Measurements from ENCODE around the gene ATXN2. TPM values are rescaled to one million over a fixed set of nuclear protein-coding genes. Genes with fewer than 3 reads are reported as not detected.

The ATXN2 gene
- total and polyA plus RNA-seq, 9 of the 15 experiments (the other 6 are each of a cell fraction or from before 2014, with no cell fraction given): 16.8 to 67.8 (median 29.3) TPM

DNA sequence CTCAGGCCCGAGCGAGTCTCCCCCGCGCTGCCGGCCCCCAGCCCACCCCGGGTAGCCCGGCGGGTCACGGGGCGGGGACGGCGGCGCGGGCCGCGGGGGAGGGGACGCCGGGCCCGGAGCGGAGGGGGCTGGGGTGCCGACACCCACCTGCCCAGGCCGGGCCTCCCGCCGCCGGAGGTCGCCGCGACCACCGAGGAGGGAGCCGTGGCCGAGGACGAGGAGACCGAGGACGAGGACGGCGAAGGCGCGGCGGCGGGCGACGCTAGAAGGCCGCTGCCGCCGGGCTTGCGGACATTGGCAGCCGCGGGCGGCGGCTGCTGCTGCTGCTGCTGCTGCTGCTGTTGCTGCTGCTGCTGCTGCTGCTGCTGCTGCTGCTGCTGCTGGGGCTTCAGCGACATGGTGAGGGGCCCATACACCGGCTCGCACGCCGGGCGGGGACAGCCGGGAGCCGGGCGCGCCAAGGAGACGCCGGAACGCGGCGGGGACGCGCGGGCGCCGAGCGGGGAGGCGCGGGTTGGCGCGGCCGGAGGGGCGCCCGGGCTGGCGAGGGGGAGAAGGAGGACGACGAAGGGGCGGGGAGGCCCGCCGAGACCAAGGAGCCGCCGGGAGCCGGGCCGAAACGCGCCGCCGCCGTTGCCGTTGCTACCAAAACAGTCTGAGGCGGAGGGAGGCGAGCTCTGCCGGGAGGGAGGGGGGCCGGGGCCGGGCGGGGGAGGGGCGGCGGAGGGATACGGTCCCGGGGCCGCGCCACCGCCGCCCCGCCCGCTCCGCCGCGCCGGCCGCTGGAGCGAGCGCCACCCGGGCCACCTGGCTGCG, at the start of gene ATXN2 (continued):
- TF ChIP-seq, protein P1, sequence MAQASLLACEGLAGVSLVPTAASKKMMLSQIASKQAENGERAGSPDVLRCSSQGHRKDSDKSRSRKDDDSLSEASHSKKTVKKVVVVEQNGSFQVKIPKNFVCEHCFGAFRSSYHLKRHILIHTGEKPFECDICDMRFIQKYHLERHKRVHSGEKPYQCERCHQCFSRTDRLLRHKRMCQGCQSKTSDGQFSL (CRISPR knock-in tag; IDR thresholded peaks at IDR 0.05): 0 out of 2 replicates have a peak, but pooled peaks have one; percentile 44
- TF ChIP-seq, protein P1 (tag; IDR thresholded peaks at IDR 0.05): peak in 1 of 2 experiments; percentile 58; a peak in 1 of 4 replicates
- TF ChIP-seq HOXB6 (CRISPR knock-in tag; IDR thresholded peaks at IDR 0.05; ENCODE audit: borderline replicate concordance): no peak
- no peak for TF ChIP-seq ZNF134 (CRISPR knock-in tag; conservative IDR thresholded peaks at IDR 0.05)
- TF ChIP-seq EHMT2 (IDR thresholded peaks at IDR 0.05): no peak
- TF ChIP-seq, protein P2, sequence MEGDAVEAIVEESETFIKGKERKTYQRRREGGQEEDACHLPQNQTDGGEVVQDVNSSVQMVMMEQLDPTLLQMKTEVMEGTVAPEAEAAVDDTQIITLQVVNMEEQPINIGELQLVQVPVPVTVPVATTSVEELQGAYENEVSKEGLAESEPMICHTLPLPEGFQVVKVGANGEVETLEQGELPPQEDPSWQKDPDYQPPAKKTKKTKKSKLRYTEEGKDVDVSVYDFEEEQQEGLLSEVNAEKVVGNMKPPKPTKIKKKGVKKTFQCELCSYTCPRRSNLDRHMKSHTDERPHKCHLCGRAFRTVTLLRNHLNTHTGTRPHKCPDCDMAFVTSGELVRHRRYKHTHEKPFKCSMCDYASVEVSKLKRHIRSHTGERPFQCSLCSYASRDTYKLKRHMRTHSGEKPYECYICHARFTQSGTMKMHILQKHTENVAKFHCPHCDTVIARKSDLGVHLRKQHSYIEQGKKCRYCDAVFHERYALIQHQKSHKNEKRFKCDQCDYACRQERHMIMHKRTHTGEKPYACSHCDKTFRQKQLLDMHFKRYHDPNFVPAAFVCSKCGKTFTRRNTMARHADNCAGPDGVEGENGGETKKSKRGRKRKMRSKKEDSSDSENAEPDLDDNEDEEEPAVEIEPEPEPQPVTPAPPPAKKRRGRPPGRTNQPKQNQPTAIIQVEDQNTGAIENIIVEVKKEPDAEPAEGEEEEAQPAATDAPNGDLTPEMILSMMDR (IDR thresholded peaks at IDR 0.05 in 2 of 3, conservative IDR thresholded peaks at IDR 0.05 in 1 of 3; ENCODE audit: insufficient read depth in 2 of 3, low read depth in 1 of 3, low read length in 3 of 3): no peak
- peak; percentile 41 for TF ChIP-seq HMGN3 (IDR thresholded peaks at IDR 0.05; ENCODE audit: borderline replicate concordance, extremely low read depth, insufficient read length, low read depth, low read length)
- peak; percentile 10 for TF ChIP-seq CCNT2 (IDR thresholded peaks at IDR 0.05; ENCODE audit: borderline replicate concordance, extremely low read depth, insufficient read length, low read depth, low read length)
- TF ChIP-seq POLR2AphosphoS5 (IDR thresholded peaks at IDR 0.05; ENCODE audit: control insufficient read depth, insufficient read depth, low read depth, low read length): 0 out of 2 replicates have a peak, but pooled peaks have one; percentile 9
- TF ChIP-seq IFI16 (CRISPR knock-in tag; IDR thresholded peaks at IDR 0.05): no peak
- peak; percentile 8; the same call in 1 of the 2 replicates for TF ChIP-seq FOXP1 (CRISPR knock-in tag; IDR thresholded peaks at IDR 0.05)
- peak; percentile 12 for TF ChIP-seq RBBP5 (IDR thresholded peaks at IDR 0.05; ENCODE audit: borderline replicate concordance, insufficient read depth, low read length, poor library complexity, severe bottlenecking)
- TF ChIP-seq, protein P3, sequence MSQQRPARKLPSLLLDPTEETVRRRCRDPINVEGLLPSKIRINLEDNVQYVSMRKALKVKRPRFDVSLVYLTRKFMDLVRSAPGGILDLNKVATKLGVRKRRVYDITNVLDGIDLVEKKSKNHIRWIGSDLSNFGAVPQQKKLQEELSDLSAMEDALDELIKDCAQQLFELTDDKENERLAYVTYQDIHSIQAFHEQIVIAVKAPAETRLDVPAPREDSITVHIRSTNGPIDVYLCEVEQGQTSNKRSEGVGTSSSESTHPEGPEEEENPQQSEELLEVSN (IDR thresholded peaks at IDR 0.05; ENCODE audit: borderline replicate concordance in 1 of 2, extremely low read depth in 1 of 2, insufficient read depth in 1 of 2, insufficient read length in 1 of 2, low read depth in 1 of 2, low read length in 1 of 2, poor library complexity in 1 of 2, severe bottlenecking in 1 of 2): peak in 1 of 2 experiments; percentile 16
- no peak for TF ChIP-seq CBFA2T3 (IDR thresholded peaks at IDR 0.05)
- TF ChIP-seq, protein P4, sequence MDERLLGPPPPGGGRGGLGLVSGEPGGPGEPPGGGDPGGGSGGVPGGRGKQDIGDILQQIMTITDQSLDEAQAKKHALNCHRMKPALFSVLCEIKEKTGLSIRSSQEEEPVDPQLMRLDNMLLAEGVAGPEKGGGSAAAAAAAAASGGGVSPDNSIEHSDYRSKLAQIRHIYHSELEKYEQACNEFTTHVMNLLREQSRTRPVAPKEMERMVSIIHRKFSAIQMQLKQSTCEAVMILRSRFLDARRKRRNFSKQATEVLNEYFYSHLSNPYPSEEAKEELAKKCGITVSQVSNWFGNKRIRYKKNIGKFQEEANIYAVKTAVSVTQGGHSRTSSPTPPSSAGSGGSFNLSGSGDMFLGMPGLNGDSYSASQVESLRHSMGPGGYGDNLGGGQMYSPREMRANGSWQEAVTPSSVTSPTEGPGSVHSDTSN (CRISPR knock-in tag; IDR thresholded peaks at IDR 0.05; ENCODE audit: low read depth): no peak
- TF ChIP-seq, protein P4 (tag; conservative IDR thresholded peaks at IDR 0.05; ENCODE audit: low read depth): no peak
- no peak for TF ChIP-seq HMG20A (CRISPR knock-in tag; conservative IDR thresholded peaks at IDR 0.05)
- TF ChIP-seq ZBTB1 (CRISPR knock-in tag; IDR thresholded peaks at IDR 0.05; ENCODE audit: borderline replicate concordance, low read depth): no peak
- TF ChIP-seq PHF8 (IDR thresholded peaks at IDR 0.05; ENCODE audit: borderline replicate concordance, low read length): peak; percentile 49; the same call in 1 of the 2 replicates

All from K562 (cell line).